ENCODE results near the gene UXS1. TPM values are rescaled to one million over a fixed set of nuclear protein-coding genes. Genes with fewer than 3 reads are reported as not detected.

The UXS1 gene
- polyA plus RNA-seq, 1 of the 3 experiments (the other 2 are of a cell fraction) = 55.9 TPM

DNA sequence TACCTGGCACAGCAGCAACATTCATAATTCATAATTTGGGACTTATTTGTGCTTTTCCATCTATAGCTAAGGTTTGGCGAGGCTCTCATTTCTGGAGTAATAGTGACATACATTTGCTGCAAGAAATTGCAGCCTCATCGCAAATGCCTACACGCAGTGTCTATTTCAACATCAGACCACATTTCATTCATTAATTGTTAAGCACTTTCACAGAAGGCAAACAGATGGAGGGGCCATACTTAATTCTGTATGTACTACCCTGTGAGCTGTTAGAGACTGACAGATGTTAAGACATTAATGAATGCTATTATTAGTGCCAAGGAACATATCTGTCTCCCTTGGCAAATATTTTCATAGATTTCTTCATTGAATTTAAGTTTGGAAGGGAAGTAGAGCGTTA is 125.7 kb downstream of the UXS1 start (continued):
- TF ChIP-seq, protein P1, sequence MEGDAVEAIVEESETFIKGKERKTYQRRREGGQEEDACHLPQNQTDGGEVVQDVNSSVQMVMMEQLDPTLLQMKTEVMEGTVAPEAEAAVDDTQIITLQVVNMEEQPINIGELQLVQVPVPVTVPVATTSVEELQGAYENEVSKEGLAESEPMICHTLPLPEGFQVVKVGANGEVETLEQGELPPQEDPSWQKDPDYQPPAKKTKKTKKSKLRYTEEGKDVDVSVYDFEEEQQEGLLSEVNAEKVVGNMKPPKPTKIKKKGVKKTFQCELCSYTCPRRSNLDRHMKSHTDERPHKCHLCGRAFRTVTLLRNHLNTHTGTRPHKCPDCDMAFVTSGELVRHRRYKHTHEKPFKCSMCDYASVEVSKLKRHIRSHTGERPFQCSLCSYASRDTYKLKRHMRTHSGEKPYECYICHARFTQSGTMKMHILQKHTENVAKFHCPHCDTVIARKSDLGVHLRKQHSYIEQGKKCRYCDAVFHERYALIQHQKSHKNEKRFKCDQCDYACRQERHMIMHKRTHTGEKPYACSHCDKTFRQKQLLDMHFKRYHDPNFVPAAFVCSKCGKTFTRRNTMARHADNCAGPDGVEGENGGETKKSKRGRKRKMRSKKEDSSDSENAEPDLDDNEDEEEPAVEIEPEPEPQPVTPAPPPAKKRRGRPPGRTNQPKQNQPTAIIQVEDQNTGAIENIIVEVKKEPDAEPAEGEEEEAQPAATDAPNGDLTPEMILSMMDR (IDR thresholded peaks at IDR 0.05) = no peak
- no peak for TF ChIP-seq GABPA (IDR thresholded peaks at IDR 0.05; ENCODE audit: low read depth)
- no peak for TF ChIP-seq RXRA (IDR thresholded peaks at IDR 0.05; ENCODE audit: borderline replicate concordance, low read depth)
- TF ChIP-seq EP300 (IDR thresholded peaks at IDR 0.05; ENCODE audit: borderline replicate concordance in 1 of 2, low read depth in 1 of 2, low read length in 1 of 2) = no peak

DNA sequence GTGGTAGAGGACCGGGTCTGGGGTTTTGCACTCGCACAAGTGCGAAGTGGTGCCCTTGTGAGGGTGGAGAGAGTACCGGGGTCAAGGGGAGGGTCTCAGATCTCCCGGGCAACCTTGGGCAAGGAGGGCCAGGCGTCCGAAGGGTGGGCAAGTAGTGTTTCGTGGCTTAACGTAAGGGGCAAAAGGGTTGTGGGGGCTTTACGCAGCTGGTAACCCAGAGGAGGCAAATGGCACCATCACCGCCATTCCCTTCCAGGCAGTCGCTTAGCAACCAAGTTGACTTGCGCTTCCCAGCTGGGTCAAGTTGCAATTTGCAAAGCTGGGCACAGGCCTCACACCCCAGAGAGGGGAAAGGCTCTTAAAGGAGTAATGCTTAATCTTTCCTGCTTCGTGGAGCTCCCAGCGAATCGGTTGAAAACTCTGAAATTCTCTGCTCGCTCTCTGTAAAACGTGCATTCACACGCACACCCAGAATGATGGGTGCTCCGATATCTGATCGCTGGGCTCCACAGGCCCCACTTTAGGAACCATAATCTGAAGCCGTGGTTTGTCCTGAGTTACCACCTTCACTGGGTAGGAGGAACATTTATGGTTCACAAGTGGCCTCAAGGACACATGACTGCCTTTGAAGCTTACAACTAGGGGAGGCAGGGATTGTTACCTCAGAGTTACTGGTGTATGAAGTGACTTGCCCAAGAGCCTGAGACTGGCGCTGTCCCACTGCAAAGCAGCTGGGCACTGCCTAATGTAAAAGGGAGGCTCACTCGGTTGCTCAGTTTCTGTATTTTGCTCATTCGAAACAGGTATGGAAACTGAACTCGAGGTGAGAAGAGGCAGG is 127.9 kb downstream of the UXS1 start:
- Histone ChIP-seq H3K4me2 (no peak overlapping the region), H3K27me3 (ENCODE audit: insufficient read depth) (no peaks in the 10 kb centered on the region; the same call in 1 of the 2 replicates), H3K27ac (ENCODE audit: low read depth in 2 of 2, low read length in 1 of 2) (no peak overlapping the region), H3K9me3 (no peaks in the 10 kb centered on the region), H3F3A (replicated peaks; ENCODE audit: insufficient read depth) (no peaks in the 10 kb centered on the region), H3K9ac (no peak overlapping the region), H3K4me1 (ENCODE audit: control insufficient read depth in 1 of 2, insufficient read depth in 2 of 2, low read depth in 1 of 2, low read length in 1 of 2) (no peaks in the 10 kb centered on the region; a peak in 1 of 4 replicates), H3K4me3 (ENCODE audit: low read depth in 2 of 2, low read length in 1 of 2) (no peak overlapping the region), H3K79me2 (ENCODE audit: insufficient read depth) (no peaks in the 10 kb centered on the region), H2AFZ (ENCODE audit: low read depth) (no peak overlapping the region), H3K9me2 (no peaks in the 10 kb centered on the region), H4K20me1 (ENCODE audit: insufficient read depth) (no peaks in the 10 kb centered on the region), H3K36me3 (replicated peaks in 1 of 2; ENCODE audit: control insufficient read depth in 1 of 2, insufficient read depth in 2 of 2, low read length in 1 of 2) (no peaks in the 10 kb centered on the region)
- WGBS (ENCODE audit: low lambda C conversion rate) = 74% methylated on average over 26 of the region's 26 CpGs
- peak; percentile 21 for DNase-seq
- TF ChIP-seq FOXM1 (IDR thresholded peaks at IDR 0.05; ENCODE audit: low read depth) (no peak), MXI1 (IDR thresholded peaks at IDR 0.05; ENCODE audit: low read depth, low read length) (no peak), YY1 (IDR thresholded peaks at IDR 0.05; ENCODE audit: low read depth) (no peak), SMC3 (IDR thresholded peaks at IDR 0.05; ENCODE audit: low read depth, low read length) (no peak), RFX5 (IDR thresholded peaks at IDR 0.05; ENCODE audit: low read length) (no peak), ELF1 (IDR thresholded peaks at IDR 0.05) (no peak), TAF1 (IDR thresholded peaks at IDR 0.05; ENCODE audit: borderline replicate concordance, low read depth, low read length) (no peak), RXRA (IDR thresholded peaks at IDR 0.05; ENCODE audit: borderline replicate concordance, low read depth) (no peak), EP300 (IDR thresholded peaks at IDR 0.05; ENCODE audit: borderline replicate concordance in 1 of 2, low read depth in 1 of 2, low read length in 1 of 2) (no peak), EZH2phosphoT487 (IDR thresholded peaks at IDR 0.05; ENCODE audit: borderline replicate concordance, low read depth) (no peak), NFIC (IDR thresholded peaks at IDR 0.05; ENCODE audit: borderline replicate concordance) (no peak)
- TF ChIP-seq, protein P1 (IDR thresholded peaks at IDR 0.05) = no peak
- TF ChIP-seq, protein P2, sequence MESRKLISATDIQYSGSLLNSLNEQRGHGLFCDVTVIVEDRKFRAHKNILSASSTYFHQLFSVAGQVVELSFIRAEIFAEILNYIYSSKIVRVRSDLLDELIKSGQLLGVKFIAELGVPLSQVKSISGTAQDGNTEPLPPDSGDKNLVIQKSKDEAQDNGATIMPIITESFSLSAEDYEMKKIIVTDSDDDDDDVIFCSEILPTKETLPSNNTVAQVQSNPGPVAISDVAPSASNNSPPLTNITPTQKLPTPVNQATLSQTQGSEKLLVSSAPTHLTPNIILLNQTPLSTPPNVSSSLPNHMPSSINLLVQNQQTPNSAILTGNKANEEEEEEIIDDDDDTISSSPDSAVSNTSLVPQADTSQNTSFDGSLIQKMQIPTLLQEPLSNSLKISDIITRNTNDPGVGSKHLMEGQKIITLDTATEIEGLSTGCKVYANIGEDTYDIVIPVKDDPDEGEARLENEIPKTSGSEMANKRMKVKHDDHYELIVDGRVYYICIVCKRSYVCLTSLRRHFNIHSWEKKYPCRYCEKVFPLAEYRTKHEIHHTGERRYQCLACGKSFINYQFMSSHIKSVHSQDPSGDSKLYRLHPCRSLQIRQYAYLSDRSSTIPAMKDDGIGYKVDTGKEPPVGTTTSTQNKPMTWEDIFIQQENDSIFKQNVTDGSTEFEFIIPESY (IDR thresholded peaks at IDR 0.05; ENCODE audit: borderline replicate concordance, low read depth) = no peak
- TF ChIP-seq, protein P3, sequence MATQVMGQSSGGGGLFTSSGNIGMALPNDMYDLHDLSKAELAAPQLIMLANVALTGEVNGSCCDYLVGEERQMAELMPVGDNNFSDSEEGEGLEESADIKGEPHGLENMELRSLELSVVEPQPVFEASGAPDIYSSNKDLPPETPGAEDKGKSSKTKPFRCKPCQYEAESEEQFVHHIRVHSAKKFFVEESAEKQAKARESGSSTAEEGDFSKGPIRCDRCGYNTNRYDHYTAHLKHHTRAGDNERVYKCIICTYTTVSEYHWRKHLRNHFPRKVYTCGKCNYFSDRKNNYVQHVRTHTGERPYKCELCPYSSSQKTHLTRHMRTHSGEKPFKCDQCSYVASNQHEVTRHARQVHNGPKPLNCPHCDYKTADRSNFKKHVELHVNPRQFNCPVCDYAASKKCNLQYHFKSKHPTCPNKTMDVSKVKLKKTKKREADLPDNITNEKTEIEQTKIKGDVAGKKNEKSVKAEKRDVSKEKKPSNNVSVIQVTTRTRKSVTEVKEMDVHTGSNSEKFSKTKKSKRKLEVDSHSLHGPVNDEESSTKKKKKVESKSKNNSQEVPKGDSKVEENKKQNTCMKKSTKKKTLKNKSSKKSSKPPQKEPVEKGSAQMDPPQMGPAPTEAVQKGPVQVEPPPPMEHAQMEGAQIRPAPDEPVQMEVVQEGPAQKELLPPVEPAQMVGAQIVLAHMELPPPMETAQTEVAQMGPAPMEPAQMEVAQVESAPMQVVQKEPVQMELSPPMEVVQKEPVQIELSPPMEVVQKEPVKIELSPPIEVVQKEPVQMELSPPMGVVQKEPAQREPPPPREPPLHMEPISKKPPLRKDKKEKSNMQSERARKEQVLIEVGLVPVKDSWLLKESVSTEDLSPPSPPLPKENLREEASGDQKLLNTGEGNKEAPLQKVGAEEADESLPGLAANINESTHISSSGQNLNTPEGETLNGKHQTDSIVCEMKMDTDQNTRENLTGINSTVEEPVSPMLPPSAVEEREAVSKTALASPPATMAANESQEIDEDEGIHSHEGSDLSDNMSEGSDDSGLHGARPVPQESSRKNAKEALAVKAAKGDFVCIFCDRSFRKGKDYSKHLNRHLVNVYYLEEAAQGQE (IDR thresholded peaks at IDR 0.05; ENCODE audit: low read depth, low read length) = no peak
- CTCF ChIA-PET = interaction anchor here (0.7 to 1.2 kb wide), 2 partner anchors 17 to 21 kb away, joined by 3 read pairs; no protein-coding TSS in a partner anchor
- POLR2A ChIA-PET = no interaction called here
